Body of pancreas (tissue), 4 donors: Measurements from ENCODE around the gene ALDH1A2. TPM values are rescaled to one million over a fixed set of nuclear protein-coding genes. Genes with fewer than 3 reads are reported as not detected.

ENCODE experiments used
- ATAC-seq: fragments of 150-250 bp; one replicate; pipeline ENCODE4 v1.9.1; 2016
- DNase-seq, 4 donors: peaks; one replicate each; pipeline ENCODE4 v3.0.0-alpha.2; 2019
- H3K27ac ChIP-seq, 4 donors: fragments of 200-600 bp; sonication (generic); 1 replicate in 3 of 4; 2 replicates in 1 of 4; pipeline versions ENCODE4 v1.5.1 to v1.6.1; 2016 to 2019; ENCODE audit warnings: mild to moderate bottlenecking in 1 of 4, mixed read lengths in 1 of 4, moderate library complexity in 1 of 4
- H3K27me3 ChIP-seq, 2 donors: fragments of 200-600 bp; sonication (generic); one replicate each; pipeline ENCODE4 v1.6.0; 2016; ENCODE audit warnings: mild to moderate bottlenecking in 1 of 2
- H3K36me3 ChIP-seq, 2 donors: fragments of 200-600 bp; sonication (generic); replicated peaks in 1 of 2; 2 replicates each; pipeline ENCODE4 v1.5.1; 2016; ENCODE audit warnings: low read depth in 2 of 2; ENCODE audit not compliant: insufficient read depth in 1 of 2
- H3K4me1 ChIP-seq: fragments of 200-600 bp; sonication (generic); one replicate; pipeline ENCODE4 v1.6.0; 2016
- H3K4me3 ChIP-seq, 2 donors: fragments of 200-600 bp; sonication (generic); 1 replicate in 1 of 2; 2 replicates in 1 of 2; pipeline ENCODE4 v1.5.1; 2016 to 2019
- H3K9me3 ChIP-seq, 3 donors: fragments of 200-600 bp; sonication (generic); 1 replicate in 2 of 3; 2 replicates in 1 of 3; pipeline ENCODE4 v1.5.1; 2016
- CTCF ChIP-seq, 7 experiments: fragments of 450-650 bp in 4 of 7; fragments of 200-600 bp in 3 of 7; sonication (generic) in 3 of 7; IDR thresholded peaks; one replicate each; pipeline ENCODE4 v1.5.1; 2016 to 2019; ENCODE audit warnings: antibody characterized with exemption in 7 of 7
- POLR2A ChIP-seq, 3 donors: fragments of 450-650 bp; IDR thresholded peaks; one replicate each; pipeline ENCODE4 v1.6.1; 2016; ENCODE audit warnings: antibody characterized with exemption in 3 of 3, mild to moderate bottlenecking in 2 of 3
- WGBS, 2 donors: methylation state at CpG; one replicate each; pipeline ENCODE4 v1.1.5; 2017; 5-methylcytosine and 5-hydroxymethylcytosine counted together
- intact Hi-C: fragments of 100-400 bp; cut with DNase I; formaldehyde crosslinking; loops from one replicate; pipeline ENCODE4 v1.15.1; 2023
- total RNA-seq, 2 donors: library from RNA; depleted of rRNA; stranded (reverse); fragments of >200 nt; gene quantifications; one replicate each; pipeline ENCODE4 v1.1.0, GENCODE V29; 2016

ALDH1A2 gene
- total RNA-seq, 2 donors from 2014 or later = 1.6 to 2.1 TPM

GRCh38 chr15:57941816-57942215, 123.7 kb downstream of the ALDH1A2 start:
- no peak for ATAC-seq
- H3K9me3 ChIP-seq = no peaks in the 10 kb centered on the region
- H3K27ac ChIP-seq = no peak overlapping the region
- DNase-seq = no peak
- H3K4me3 ChIP-seq = no peak overlapping the region
- no peaks in the 10 kb centered on the region for H3K27me3 ChIP-seq
- H3K36me3 ChIP-seq = no peaks in the 10 kb centered on the region
- no peaks in the 10 kb centered on the region for H3K4me1 ChIP-seq
- WGBS, 2 donors = 83 to 86% methylated on average over 1 of the region's 1 CpG
- intact Hi-C loops = no loop called here
- TF ChIP-seq POLR2A (IDR thresholded peaks at IDR 0.05) (no peak), CTCF (IDR thresholded peaks at IDR 0.05) (no peak)

- 49 to 68% methylated on average over 2 of the region's 2 CpGs for WGBS, 2 donors
- Histone ChIP-seq H3K27ac (no peak overlapping the region), H3K36me3 (no peaks in the 10 kb centered on the region), H3K9me3 (no peaks in the 10 kb centered on the region), H3K27me3 (no peaks in the 10 kb centered on the region), H3K4me3 (no peak overlapping the region), H3K4me1 (no peaks in the 10 kb centered on the region)
- DNase-seq (no peak), ATAC-seq (no peak)
- no peak for TF ChIP-seq CTCF (IDR thresholded peaks at IDR 0.05)
- no peak for TF ChIP-seq POLR2A (IDR thresholded peaks at IDR 0.05)
- intact Hi-C loops = no loop called here
Measured at GRCh38 chr15:57932348-57932747, 133.2 kb downstream of the ALDH1A2 start.

- no peak for ATAC-seq
- no peaks in the 10 kb centered on the region for H3K27me3 ChIP-seq
- H3K4me1 ChIP-seq = no peaks in the 10 kb centered on the region
- intact Hi-C loops = no loop called here
- TF ChIP-seq CTCF (IDR thresholded peaks at IDR 0.05) = no peak
- no peak for TF ChIP-seq POLR2A (IDR thresholded peaks at IDR 0.05)
- no peak for DNase-seq
- no peak overlapping the region for H3K4me3 ChIP-seq
- H3K9me3 ChIP-seq = no peaks in the 10 kb centered on the region
- WGBS, 2 donors = 48 to 56% methylated on average over 1 of the region's 1 CpG
- no peaks in the 10 kb centered on the region for H3K36me3 ChIP-seq
- H3K27ac ChIP-seq = no peak overlapping the region
Measured at GRCh38 chr15:57931570-57931969, 133.9 kb downstream of the ALDH1A2 start.

DNA sequence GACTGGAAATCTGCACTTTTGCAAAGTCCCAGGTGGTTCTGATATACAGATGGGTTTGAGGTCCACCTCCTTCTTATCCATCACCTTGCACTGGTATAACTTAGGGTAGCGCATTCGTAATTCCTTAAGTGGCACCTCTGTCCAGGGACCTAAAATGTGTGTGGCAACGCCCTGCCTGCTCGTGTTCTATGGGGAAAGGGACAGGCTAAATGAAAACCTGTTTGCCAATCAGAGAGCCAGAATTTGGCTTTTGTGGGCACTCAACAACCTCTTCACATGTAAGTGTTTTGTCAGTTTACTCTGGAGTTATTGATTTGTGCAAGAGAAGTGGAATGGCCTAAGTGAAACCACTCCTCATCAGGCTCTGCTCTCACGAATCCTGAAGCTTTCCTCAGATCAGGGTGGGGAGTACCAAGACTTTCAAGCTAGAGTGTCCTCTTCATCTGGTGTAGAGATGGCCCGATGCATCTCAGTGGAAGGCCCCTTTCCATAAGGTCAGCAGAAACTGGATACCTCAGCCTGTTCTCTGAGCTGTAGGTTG, 138.3 kb downstream of the ALDH1A2 start:
- TF ChIP-seq CTCF (IDR thresholded peaks at IDR 0.05) = no peak
- no peak for TF ChIP-seq POLR2A (IDR thresholded peaks at IDR 0.05)
- no peak overlapping the region for H3K27ac ChIP-seq
- H3K4me3 ChIP-seq = no peak overlapping the region
- H3K27me3 ChIP-seq = no peaks in the 10 kb centered on the region
- WGBS, 2 donors = 88 to 94% methylated on average over 6 of the region's 6 CpGs
- no peaks in the 10 kb centered on the region for H3K9me3 ChIP-seq
- ATAC-seq (no peak), DNase-seq (no peak)
- H3K36me3 ChIP-seq = no peaks in the 10 kb centered on the region
- intact Hi-C loops = no loop called here
- peaks cover 24% of the 10 kb centered on the region for H3K4me1 ChIP-seq

DNA sequence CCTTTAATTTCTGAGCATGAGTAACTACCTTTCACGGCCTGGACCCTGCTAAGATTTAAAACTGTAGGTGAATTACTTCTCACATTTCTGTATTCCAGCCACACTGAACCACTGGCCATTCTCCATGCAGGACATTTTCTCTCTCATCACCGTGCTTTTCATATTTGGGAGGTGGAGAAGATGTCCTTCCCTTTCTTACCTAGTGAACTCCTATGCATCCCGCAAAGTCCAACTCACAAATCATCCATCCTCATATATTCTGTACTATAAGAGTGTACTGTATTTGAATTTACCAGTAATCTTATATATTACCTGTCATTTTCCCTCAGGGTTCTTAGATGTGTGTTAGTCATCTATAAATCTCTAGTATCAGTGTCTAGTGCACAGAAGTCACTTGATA, 139.9 kb downstream of the ALDH1A2 start:
- TF ChIP-seq POLR2A (IDR thresholded peaks at IDR 0.05) (no peak), CTCF (IDR thresholded peaks at IDR 0.05) (no peak)
- Histone ChIP-seq H3K27me3 (no peaks in the 10 kb centered on the region), H3K4me3 (no peak overlapping the region), H3K27ac (no peak overlapping the region), H3K4me1 (peaks cover 26% of the 10 kb centered on the region), H3K36me3 (no peaks in the 10 kb centered on the region), H3K9me3 (no peaks in the 10 kb centered on the region)
- intact Hi-C loops = no loop called here
- DNase-seq (no peak), ATAC-seq (no peak)
- WGBS, 2 donors = 91 to 92% methylated on average over 3 of the region's 3 CpGs
